K562 (cell line): Measurements from ENCODE around the gene ACP4. TPM values are rescaled to one million over a fixed set of nuclear protein-coding genes. Genes with fewer than 3 reads are reported as not detected.

ENCODE experiments used
- BRD9 ChIP-seq: fragments of 450-650 bp; IDR thresholded peaks from 2 replicates; pipeline ENCODE4 v1.6.1; 2018; ENCODE audit warnings: low read depth; ENCODE audit not compliant: partially characterized antibody
- CUX1 ChIP-seq: fragments of 200-800 bp; sonication (Bioruptor generic); IDR thresholded peaks from 2 replicates; pipeline ENCODE4 v1.6.1; 2016; ENCODE audit warnings: missing genetic modification characterization, missing compliant biosample characterization
- E4F1 ChIP-seq: fragments of 250-450 bp; sonication (Bioruptor Pico); IDR thresholded peaks from 2 replicates; pipeline ENCODE4 v1.5.0; 2021; ENCODE audit warnings: mild to moderate bottlenecking, borderline replicate concordance
- GABPB1 ChIP-seq: sonication (generic); formaldehyde crosslinking; IDR thresholded peaks from 2 replicates; pipeline ENCODE4 v1.8.0; 2022; ENCODE audit warnings: mild to moderate bottlenecking, missing genetic modification reagents
- GATAD2B ChIP-seq: fragments of 450-650 bp; IDR thresholded peaks from 2 replicates; pipeline ENCODE4 v1.6.1; 2017; ENCODE audit warnings: mild to moderate bottlenecking, borderline replicate concordance
- HDAC1 ChIP-seq, 2 experiments: fragments of 450-650 bp; IDR thresholded peaks; 2 replicates each; pipeline ENCODE4 v1.6.1; 2016 to 2017; ENCODE audit warnings: inconsistent platforms in 1 of 2, mild to moderate bottlenecking in 1 of 2, moderate library complexity in 1 of 2
- HES1 ChIP-seq: fragments of 450-650 bp; IDR thresholded peaks from 2 replicates; pipeline ENCODE4 v1.6.1; 2016; ENCODE audit warnings: low read depth, mild to moderate bottlenecking, moderate library complexity
- IRF2 ChIP-seq: sonication (generic); formaldehyde crosslinking; IDR thresholded peaks from 2 replicates; pipeline ENCODE4 v1.8.1; 2022; ENCODE audit warnings: mild to moderate bottlenecking, missing genetic modification reagents
- KAT8 ChIP-seq: fragments of 450-650 bp; IDR thresholded peaks from 2 replicates; pipeline ENCODE4 v1.6.1; 2016; ENCODE audit warnings: low read depth, mild to moderate bottlenecking
- LARP7 ChIP-seq: fragments of 450-650 bp; IDR thresholded peaks from 2 replicates; pipeline ENCODE4 v1.6.1; 2016
- MLLT1 ChIP-seq, 2 experiments: fragments of 450-650 bp; IDR thresholded peaks; 2 replicates each; pipeline ENCODE4 v1.6.1; 2016
- NCOA2 ChIP-seq, 2 experiments: fragments of 450-650 bp; IDR thresholded peaks; 2 replicates each; pipeline ENCODE4 v1.6.1; 2018; ENCODE audit warnings: mild to moderate bottlenecking in 2 of 2, moderate library complexity in 1 of 2; ENCODE audit not compliant: partially characterized antibody in 2 of 2
- RBBP5 ChIP-seq: fragments of 200-600 bp; sonication (generic); IDR thresholded peaks from 2 replicates; pipeline ENCODE4 v1.6.1; 2012; ENCODE audit warnings: borderline replicate concordance, mild to moderate bottlenecking, low read length, control low read depth, inconsistent platforms; ENCODE audit not compliant: insufficient read depth, poor library complexity, severe bottlenecking
- RCOR1 ChIP-seq, 2 experiments: IDR thresholded peaks; 2 replicates each; pipeline ENCODE4 v1.6.1; 2012; ENCODE audit warnings: low read depth in 2 of 2, low read length in 2 of 2, borderline replicate concordance in 1 of 2, improper control_type of control experiment in 1 of 2
- SRF ChIP-seq, 2 experiments: fragments of 250-450, 450-650 bp in 1 of 2; sonication (Bioruptor Pico) in 1 of 2; sonication (generic) in 1 of 2; formaldehyde crosslinking; IDR thresholded peaks; 2 replicates each; pipeline versions ENCODE4 v1.5.0 to v1.5.1; 2020 to 2022; ENCODE audit warnings: mild to moderate bottlenecking in 1 of 2, missing genetic modification reagents in 1 of 2
- STAT5A ChIP-seq: IDR thresholded peaks from 2 replicates; pipeline ENCODE4 v1.6.1; 2012; ENCODE audit warnings: low read length, inconsistent platforms, borderline replicate concordance
- YBX1 ChIP-seq: fragments of 450-650 bp; IDR thresholded peaks from 2 replicates; pipeline ENCODE4 v1.7.1; 2016; ENCODE audit warnings: mild to moderate bottlenecking
- polyA plus RNA-seq, 8 experiments: library from polyadenylated mRNA; depleted of rRNA in 4 of 8; stranded (reverse) in 5 of 8; unstranded in 3 of 8; fragments of >200 nt; fragmentation: Nextera tagmentation in 2 of 8; fragmentation: Illumina TruSeq in 1 of 8; extraction: Ambion mirVana in 2 of 8; extraction: Trizol in 1 of 8; gene quantifications; 2 replicates each; pipeline versions ENCODE4 v1.2.1 to v1.2.3, GENCODE V29; 2011 to 2014; ENCODE audit warnings: inconsistent platforms in 1 of 8, missing spikeins in 1 of 8
- total RNA-seq, 7 experiments: library from RNA; depleted of rRNA in 6 of 7; stranded (reverse); fragments of >200 nt in 6 of 7; fragmentation: Illumina TruSeq in 2 of 7; extraction: Trizol in 2 of 7; gene quantifications; 2 replicates each; pipeline versions ENCODE4 v1.2.1 to v1.2.3, GENCODE V29; 2011 to 2021; ENCODE audit warnings: low replicate concordance in 1 of 7

The ACP4 gene
- total and polyA plus RNA-seq, 9 of the 15 experiments (the other 6 are each of a cell fraction or from before 2014, with no cell fraction given), result not detected

GRCh38 chr19:50741179-50741933 is 48.9 kb upstream of the ACP4 start (continued):
- TF ChIP-seq STAT5A (peak; percentile 36; the same call in 1 of the 2 replicates), CUX1 (CRISPR knock-in tag) (no peak), YBX1 (no peak), RBBP5 (peak; percentile 36), GATAD2B (peak; percentile 80), RCOR1 (IDR thresholded peaks at IDR 0.05; ENCODE audit: borderline replicate concordance in 1 of 2, low read depth in 2 of 2, low read length in 2 of 2) (peak in 1 of 2 experiments; percentile 88; a peak in 2 of 4 replicates), HES1 (peak; percentile 40; the same call in 1 of the 2 replicates), GABPB1 (CRISPR knock-in tag) (0 out of 2 replicates have a peak, but pooled peaks have one; percentile 28), SRF (CRISPR knock-in tag; IDR thresholded peaks at IDR 0.05) (no peak), BRD9 (peak; percentile 55), LARP7 (0 out of 2 replicates have a peak, but pooled peaks have one; percentile 37), NCOA2 (IDR thresholded peaks at IDR 0.05; ENCODE audit: partially characterized antibody in 2 of 2) (peak in 1 of 2 experiments; percentile 33), IRF2 (CRISPR knock-in tag) (no peak), MLLT1 (IDR thresholded peaks at IDR 0.05) (peak in 1 of 2 experiments; percentile 65; a peak in 2 of 4 replicates), KAT8 (peak; percentile 80), HDAC1 (IDR thresholded peaks at IDR 0.05) (peak; percentile 38 to 46; a peak in 1 of 4 replicates), E4F1 (CRISPR knock-in tag) (no peak)
